Peyer's patch (tissue), 4 donors: Measurements from ENCODE around the gene CCDC134. TPM values are rescaled to one million over a fixed set of nuclear protein-coding genes. Genes with fewer than 3 reads are reported as not detected.
A peak's percentile ranks its signal among the peaks of the same experiment; 100 is the strongest.

Experiments
- DNase-seq, 3 donors: peaks; one replicate each; pipeline ENCODE4 v3.0.0-alpha.2; 2017 to 2019
- H3K27ac ChIP-seq, 4 donors: fragments of 200-600 bp; sonication (generic); one replicate each; pipeline ENCODE4 v1.5.1; 2016 to 2019
- H3K27me3 ChIP-seq, 2 donors: fragments of 200-600 bp; sonication (generic); one replicate each; pipeline ENCODE4 v1.5.1; 2019
- H3K36me3 ChIP-seq, 3 donors: fragments of 200-600 bp; sonication (generic); one replicate each; pipeline ENCODE4 v1.5.1; 2016 to 2019
- H3K4me1 ChIP-seq, 4 donors: fragments of 200-600 bp; sonication (generic); one replicate each; pipeline ENCODE4 v1.5.1; 2016 to 2019
- H3K4me3 ChIP-seq, 4 donors: fragments of 200-600 bp; sonication (generic); 1 replicate in 3 of 4; 2 replicates in 1 of 4; pipeline ENCODE4 v1.5.1; 2016 to 2019; ENCODE audit warnings: mild to moderate bottlenecking in 1 of 4
- H3K9me3 ChIP-seq, 4 donors: fragments of 200-600 bp; sonication (generic); one replicate each; pipeline ENCODE4 v1.5.1; 2016 to 2019; ENCODE audit warnings: mild to moderate bottlenecking in 1 of 4
- POLR2A ChIP-seq, 2 donors: fragments of 450-650 bp; IDR thresholded peaks; one replicate each; pipeline ENCODE4 v1.5.1; 2017; ENCODE audit warnings: antibody characterized with exemption in 2 of 2, mild to moderate bottlenecking in 2 of 2, moderate library complexity in 2 of 2
- total RNA-seq, 4 donors: library from RNA; depleted of rRNA; stranded (reverse); fragments of >200 nt; gene quantifications; one replicate each; pipeline ENCODE4 v1.1.0, GENCODE V29; 2016
- TF ChIP-seq, protein P1 (sequence below), 6 experiments: fragments of 450-650 bp in 4 of 6; fragments of 200-600 bp in 2 of 6; sonication (generic) in 1 of 6; IDR thresholded peaks; one replicate each; pipeline ENCODE4 v1.5.1; 2017 to 2019; ENCODE audit warnings: antibody characterized with exemption in 6 of 6, mild to moderate bottlenecking in 3 of 6, moderate library complexity in 1 of 6

Gene CCDC134
- total RNA-seq, 4 donors from 2014 or later: 8.1 to 20.6 (median 10.2) TPM

GRCh38 chr22:41845380-41846267 is 45.1 kb downstream of the CCDC134 start:
- Histone ChIP-seq H3K9me3 (no peaks in the 10 kb centered on the region), H3K4me3 (no peak overlapping the region), H3K27me3 (no peaks in the 10 kb centered on the region), H3K36me3 (no peaks in the 10 kb centered on the region), H3K4me1 (peaks cover 0 to 68% (median 10%) of the 10 kb centered on the region in 4 donors), H3K27ac (peak overlapping the region in 1 of 4 donors; percentile 21)
- DNase-seq: no peak
- TF ChIP-seq, protein P1, sequence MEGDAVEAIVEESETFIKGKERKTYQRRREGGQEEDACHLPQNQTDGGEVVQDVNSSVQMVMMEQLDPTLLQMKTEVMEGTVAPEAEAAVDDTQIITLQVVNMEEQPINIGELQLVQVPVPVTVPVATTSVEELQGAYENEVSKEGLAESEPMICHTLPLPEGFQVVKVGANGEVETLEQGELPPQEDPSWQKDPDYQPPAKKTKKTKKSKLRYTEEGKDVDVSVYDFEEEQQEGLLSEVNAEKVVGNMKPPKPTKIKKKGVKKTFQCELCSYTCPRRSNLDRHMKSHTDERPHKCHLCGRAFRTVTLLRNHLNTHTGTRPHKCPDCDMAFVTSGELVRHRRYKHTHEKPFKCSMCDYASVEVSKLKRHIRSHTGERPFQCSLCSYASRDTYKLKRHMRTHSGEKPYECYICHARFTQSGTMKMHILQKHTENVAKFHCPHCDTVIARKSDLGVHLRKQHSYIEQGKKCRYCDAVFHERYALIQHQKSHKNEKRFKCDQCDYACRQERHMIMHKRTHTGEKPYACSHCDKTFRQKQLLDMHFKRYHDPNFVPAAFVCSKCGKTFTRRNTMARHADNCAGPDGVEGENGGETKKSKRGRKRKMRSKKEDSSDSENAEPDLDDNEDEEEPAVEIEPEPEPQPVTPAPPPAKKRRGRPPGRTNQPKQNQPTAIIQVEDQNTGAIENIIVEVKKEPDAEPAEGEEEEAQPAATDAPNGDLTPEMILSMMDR (IDR thresholded peaks at IDR 0.05): no peak
- TF ChIP-seq POLR2A (IDR thresholded peaks at IDR 0.05): no peak

DNA sequence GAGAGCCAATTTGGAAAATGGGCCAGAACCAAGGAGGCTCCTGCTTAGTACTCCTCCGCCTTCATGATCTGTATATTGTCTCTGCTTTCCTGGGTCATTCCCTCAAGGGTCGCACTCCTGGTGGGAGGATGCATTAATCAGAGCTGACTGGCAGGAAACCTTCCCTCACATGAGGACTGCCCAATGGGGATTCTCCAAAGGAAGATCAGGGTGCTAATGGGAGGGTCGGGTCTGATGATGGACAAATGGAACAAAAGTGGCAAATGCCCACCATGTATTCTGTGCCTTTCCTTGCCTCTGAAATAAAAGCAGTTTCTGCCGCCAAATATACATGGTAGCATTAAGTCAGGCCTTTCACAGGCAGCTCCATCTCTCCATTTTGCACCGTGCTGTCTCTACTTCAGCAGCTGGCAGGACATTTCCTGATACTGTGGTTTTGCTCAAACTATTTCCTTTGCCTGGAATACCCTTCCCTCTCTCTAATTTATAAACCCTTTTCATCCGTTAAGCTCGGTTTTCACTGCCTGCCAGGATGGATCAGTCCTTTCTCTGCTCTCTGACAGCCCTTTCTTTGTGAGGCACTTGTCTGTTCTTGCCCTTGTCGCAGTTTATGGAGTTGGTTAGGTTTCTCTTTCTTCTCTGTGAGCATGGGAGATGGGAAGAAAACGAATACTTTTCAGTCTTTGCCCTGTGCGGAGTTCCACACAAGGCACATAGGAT is 45.9 kb downstream of the CCDC134 start:
- Histone ChIP-seq H3K36me3 (no peaks in the 10 kb centered on the region), H3K27ac (no peak overlapping the region), H3K9me3 (no peaks in the 10 kb centered on the region), H3K4me3 (no peak overlapping the region), H3K27me3 (no peaks in the 10 kb centered on the region), H3K4me1 (peaks cover 0 to 61% (median 9%) of the 10 kb centered on the region in 4 donors)
- no peak for DNase-seq
- TF ChIP-seq, protein P1 (IDR thresholded peaks at IDR 0.05): no peak
- no peak for TF ChIP-seq POLR2A (IDR thresholded peaks at IDR 0.05)

DNA sequence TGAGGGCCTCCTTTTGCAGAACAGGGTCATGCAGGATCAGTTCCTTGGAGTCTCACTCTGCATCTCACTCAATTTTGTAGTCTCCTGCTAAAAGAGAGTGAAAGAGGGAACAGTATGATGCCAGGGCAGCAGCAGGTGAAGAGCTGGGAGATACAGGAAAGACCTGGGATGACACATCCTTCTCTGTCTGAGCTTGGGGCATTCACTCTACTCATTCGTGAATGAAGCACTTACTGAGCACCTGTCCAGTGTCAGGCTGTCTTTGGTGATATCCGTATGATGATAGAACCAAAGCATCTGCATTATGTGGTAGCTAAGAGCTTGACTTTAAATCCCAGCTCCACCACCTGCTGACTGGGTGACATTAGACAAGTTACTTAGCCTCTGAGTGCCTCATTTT is 46.8 kb downstream of the CCDC134 start:
- H3K27me3 ChIP-seq: no peaks in the 10 kb centered on the region
- no peaks in the 10 kb centered on the region for H3K36me3 ChIP-seq
- H3K4me3 ChIP-seq: no peak overlapping the region
- H3K9me3 ChIP-seq: no peaks in the 10 kb centered on the region
- no peak for DNase-seq
- peaks cover 0 to 53% (median 7%) of the 10 kb centered on the region in 4 donors for H3K4me1 ChIP-seq
- no peak overlapping the region for H3K27ac ChIP-seq
- TF ChIP-seq POLR2A (IDR thresholded peaks at IDR 0.05): no peak
- TF ChIP-seq, protein P1 (IDR thresholded peaks at IDR 0.05): no peak

DNA sequence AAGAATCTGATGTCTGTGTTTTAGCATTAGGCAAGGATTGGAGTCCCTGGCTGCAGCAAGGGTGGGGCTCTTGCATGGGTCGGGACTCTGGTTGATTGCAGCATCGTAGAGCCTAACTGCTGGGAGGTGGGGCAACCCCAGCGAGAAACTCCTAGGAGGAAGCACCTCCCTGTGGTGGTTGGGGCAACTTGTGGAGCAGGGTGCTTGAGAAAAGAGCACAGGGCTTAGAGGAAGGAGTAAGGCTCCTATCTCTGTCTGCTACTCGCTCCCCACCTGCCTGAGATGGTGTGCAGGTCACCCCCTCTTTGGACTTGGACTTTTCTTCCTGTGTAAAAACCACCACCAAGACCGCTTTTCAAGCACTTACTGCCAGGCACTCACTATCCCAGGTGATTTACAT is 48.0 kb downstream of the CCDC134 start:
- Histone ChIP-seq H3K27ac (peak overlapping the region in 1 of 4 donors; percentile 22), H3K36me3 (no peaks in the 10 kb centered on the region), H3K4me1 (peaks cover 0 to 46% (median 7%) of the 10 kb centered on the region in 4 donors), H3K27me3 (no peaks in the 10 kb centered on the region), H3K9me3 (no peaks in the 10 kb centered on the region), H3K4me3 (no peak overlapping the region)
- peak in 2 of 3 donors; percentile 73 to 81 for DNase-seq
- no peak for TF ChIP-seq POLR2A (IDR thresholded peaks at IDR 0.05)
- TF ChIP-seq, protein P1 (IDR thresholded peaks at IDR 0.05): peak in 3 of 6 experiments; percentile 32 to 50 (median 32)

DNA sequence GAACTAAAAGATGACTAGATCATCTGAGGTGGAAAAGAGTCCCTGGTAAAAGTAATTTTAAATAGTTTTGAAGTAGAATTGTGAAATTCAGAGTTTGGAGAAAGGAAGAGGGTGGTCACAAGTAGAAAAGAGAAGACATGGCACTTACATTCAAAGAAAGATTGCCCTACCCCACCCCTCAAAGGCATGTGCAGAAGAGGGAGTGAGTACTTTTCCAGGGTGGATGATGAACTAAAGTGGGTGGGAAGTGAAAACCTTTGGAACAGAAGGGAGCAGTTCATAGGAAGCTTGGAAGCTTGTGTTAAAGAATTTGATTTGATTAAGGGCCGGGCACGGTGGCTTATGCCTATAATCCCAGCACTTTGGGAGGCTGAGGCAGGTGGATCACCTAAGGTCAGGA is 56.0 kb downstream of the CCDC134 start:
- no peaks in the 10 kb centered on the region for H3K9me3 ChIP-seq
- no peak overlapping the region for H3K4me3 ChIP-seq
- DNase-seq: no peak
- no peaks in the 10 kb centered on the region for H3K27me3 ChIP-seq
- H3K4me1 ChIP-seq: peaks cover 0 to 26% (median 7%) of the 10 kb centered on the region in 4 donors
- TF ChIP-seq POLR2A (IDR thresholded peaks at IDR 0.05): no peak
- TF ChIP-seq, protein P1 (IDR thresholded peaks at IDR 0.05): no peak
- no peaks in the 10 kb centered on the region for H3K36me3 ChIP-seq
- peak overlapping the region in 3 of 4 donors; percentile 8 to 71 (median 65) for H3K27ac ChIP-seq
